ENCODE data around the gene SPATS2. TPM values are rescaled to one million over a fixed set of nuclear protein-coding genes. Genes with fewer than 3 reads are reported as not detected.

Gene SPATS2
- total RNA-seq, 3 donors from 2014 or later (not counting 1 experiment from before 2014, with no cell fraction given): 14.6 to 18.4 (median 15.4) TPM

DNA sequence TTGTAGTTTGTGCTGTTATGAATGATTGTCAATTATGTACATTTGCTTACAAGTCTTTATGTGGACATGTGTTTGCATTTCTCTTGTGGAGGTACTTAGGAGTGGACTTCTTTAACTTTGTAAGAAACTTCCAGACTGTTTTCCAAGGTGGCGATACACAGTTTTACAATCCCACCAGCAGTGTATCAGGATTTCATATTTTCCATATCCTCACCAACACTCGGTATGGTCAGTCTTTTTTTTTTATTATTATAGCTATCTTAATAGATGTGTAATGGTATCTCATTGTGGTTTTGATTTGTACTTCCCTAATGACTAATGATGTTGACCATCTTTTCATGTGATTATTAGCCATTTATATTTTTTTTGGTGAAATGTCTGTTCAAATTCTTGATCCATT lies 97.9 kb downstream of the SPATS2 start:
- Mint-ChIP-seq H3K4me1 (no peaks in the 10 kb centered on the region), H3K9me3 (no peaks in the 10 kb centered on the region), H3K36me3 (no peaks in the 10 kb centered on the region), H3K4me3 (no peak overlapping the region), H3K27ac (no peak overlapping the region), H3K27me3 (ENCODE audit: low read depth in 2 of 2) (no peaks in the 10 kb centered on the region)
- Histone ChIP-seq H3K27me3 (ENCODE audit: control insufficient read depth, insufficient read depth, low read length) (no peaks in the 10 kb centered on the region), H3K27ac (ENCODE audit: low read length) (no peak overlapping the region), H3K4me3 (ENCODE audit: low read length) (no peak overlapping the region), H3K36me3 (ENCODE audit: control insufficient read depth, insufficient read depth, low read length) (no peaks in the 10 kb centered on the region), H3K4me1 (ENCODE audit: control insufficient read depth, insufficient read depth, low read length) (no peaks in the 10 kb centered on the region), H3K9me3 (ENCODE audit: control insufficient read depth, insufficient read depth, low read length) (no peaks in the 10 kb centered on the region)
- DNase-seq (no peak), ATAC-seq (no peak)
- TF ChIP-seq, protein P1, sequence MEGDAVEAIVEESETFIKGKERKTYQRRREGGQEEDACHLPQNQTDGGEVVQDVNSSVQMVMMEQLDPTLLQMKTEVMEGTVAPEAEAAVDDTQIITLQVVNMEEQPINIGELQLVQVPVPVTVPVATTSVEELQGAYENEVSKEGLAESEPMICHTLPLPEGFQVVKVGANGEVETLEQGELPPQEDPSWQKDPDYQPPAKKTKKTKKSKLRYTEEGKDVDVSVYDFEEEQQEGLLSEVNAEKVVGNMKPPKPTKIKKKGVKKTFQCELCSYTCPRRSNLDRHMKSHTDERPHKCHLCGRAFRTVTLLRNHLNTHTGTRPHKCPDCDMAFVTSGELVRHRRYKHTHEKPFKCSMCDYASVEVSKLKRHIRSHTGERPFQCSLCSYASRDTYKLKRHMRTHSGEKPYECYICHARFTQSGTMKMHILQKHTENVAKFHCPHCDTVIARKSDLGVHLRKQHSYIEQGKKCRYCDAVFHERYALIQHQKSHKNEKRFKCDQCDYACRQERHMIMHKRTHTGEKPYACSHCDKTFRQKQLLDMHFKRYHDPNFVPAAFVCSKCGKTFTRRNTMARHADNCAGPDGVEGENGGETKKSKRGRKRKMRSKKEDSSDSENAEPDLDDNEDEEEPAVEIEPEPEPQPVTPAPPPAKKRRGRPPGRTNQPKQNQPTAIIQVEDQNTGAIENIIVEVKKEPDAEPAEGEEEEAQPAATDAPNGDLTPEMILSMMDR (IDR thresholded peaks at IDR 0.05): no peak
- intact Hi-C loops (cut with micrococcal nuclease): no loop called here
- 100% methylated on average over 1 of the region's 2 CpGs for WGBS (ENCODE audit: insufficient coverage)

DNA sequence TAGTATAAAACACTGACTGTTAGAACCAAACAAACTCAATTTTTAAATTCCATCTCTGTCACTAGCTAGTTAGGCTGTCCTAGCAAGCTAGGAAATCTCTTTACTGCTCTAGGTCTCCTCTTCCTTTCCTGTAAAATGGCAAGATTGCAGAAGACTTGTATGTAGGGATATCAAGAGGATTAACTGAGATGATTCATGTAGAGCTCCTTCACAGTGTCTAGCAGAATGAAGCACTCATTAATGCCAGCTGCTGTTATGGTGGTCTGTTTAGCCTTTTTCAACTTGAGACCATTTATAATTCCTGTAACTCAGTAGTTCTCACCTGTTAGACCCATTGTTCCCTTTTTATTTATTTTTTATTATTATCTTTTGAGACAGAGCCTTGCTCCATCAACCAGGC lies 103.7 kb downstream of the SPATS2 start:
- no peaks in the 10 kb centered on the region for H3K4me1 ChIP-seq (ENCODE audit: control insufficient read depth, insufficient read depth, low read length)
- H3K36me3 Mint-ChIP-seq: no peaks in the 10 kb centered on the region
- TF ChIP-seq, protein P1 (IDR thresholded peaks at IDR 0.05): no peak
- no peak overlapping the region for H3K27ac ChIP-seq (ENCODE audit: low read length)
- ATAC-seq: no peak
- no peaks in the 10 kb centered on the region for H3K36me3 ChIP-seq (ENCODE audit: control insufficient read depth, insufficient read depth, low read length)
- no peak for DNase-seq
- no peaks in the 10 kb centered on the region for H3K4me1 Mint-ChIP-seq
- no peak overlapping the region for H3K4me3 ChIP-seq (ENCODE audit: low read length)
- H3K9me3 ChIP-seq (ENCODE audit: control insufficient read depth, insufficient read depth, low read length): no peaks in the 10 kb centered on the region
- no peaks in the 10 kb centered on the region for H3K27me3 ChIP-seq (ENCODE audit: control insufficient read depth, insufficient read depth, low read length)
- H3K27me3 Mint-ChIP-seq (ENCODE audit: low read depth in 2 of 2): no peaks in the 10 kb centered on the region
- intact Hi-C loops (cut with micrococcal nuclease): no loop called here
- H3K9me3 Mint-ChIP-seq: no peaks in the 10 kb centered on the region
- no peak overlapping the region for H3K27ac Mint-ChIP-seq
- no peak overlapping the region for H3K4me3 Mint-ChIP-seq

DNA sequence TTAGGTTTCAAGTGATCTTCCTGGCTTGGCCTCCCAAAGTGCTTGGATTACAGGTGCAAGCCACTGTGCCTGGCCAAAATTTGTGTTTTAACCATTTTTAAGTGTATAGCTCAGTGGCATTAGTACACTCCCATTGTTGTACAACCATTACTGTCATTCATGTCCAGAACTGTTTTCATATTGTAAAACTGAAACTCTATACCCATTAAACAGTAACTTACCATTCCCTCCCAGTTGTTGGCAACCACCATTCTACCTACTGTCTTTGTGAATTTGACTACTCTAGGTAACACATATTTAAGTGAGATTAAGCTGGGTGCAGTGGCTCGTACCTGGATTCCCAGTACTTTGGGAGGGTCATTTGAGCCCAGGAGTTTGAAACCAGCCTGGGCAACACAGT lies 104.3 kb downstream of the SPATS2 start:
- no peak for DNase-seq
- no peaks in the 10 kb centered on the region for H3K27me3 ChIP-seq (ENCODE audit: control insufficient read depth, insufficient read depth, low read length)
- ATAC-seq: no peak
- peaks cover 0 to 3% of the 10 kb centered on the region in 2 donors for H3K4me1 Mint-ChIP-seq
- H3K27ac Mint-ChIP-seq: no peak overlapping the region
- no peak overlapping the region for H3K27ac ChIP-seq (ENCODE audit: low read length)
- TF ChIP-seq, protein P1 (IDR thresholded peaks at IDR 0.05): no peak
- 92% methylated on average over 1 of the region's 1 CpG for WGBS (ENCODE audit: insufficient coverage)
- H3K4me1 ChIP-seq (ENCODE audit: control insufficient read depth, insufficient read depth, low read length): no peaks in the 10 kb centered on the region
- H3K36me3 Mint-ChIP-seq: no peaks in the 10 kb centered on the region
- H3K4me3 ChIP-seq (ENCODE audit: low read length): no peak overlapping the region
- no peak overlapping the region for H3K4me3 Mint-ChIP-seq
- no peaks in the 10 kb centered on the region for H3K9me3 ChIP-seq (ENCODE audit: control insufficient read depth, insufficient read depth, low read length)
- no peaks in the 10 kb centered on the region for H3K36me3 ChIP-seq (ENCODE audit: control insufficient read depth, insufficient read depth, low read length)
- no peaks in the 10 kb centered on the region for H3K9me3 Mint-ChIP-seq
- intact Hi-C loops (cut with micrococcal nuclease): no loop called here
- H3K27me3 Mint-ChIP-seq (ENCODE audit: low read depth in 2 of 2): no peaks in the 10 kb centered on the region

DNA sequence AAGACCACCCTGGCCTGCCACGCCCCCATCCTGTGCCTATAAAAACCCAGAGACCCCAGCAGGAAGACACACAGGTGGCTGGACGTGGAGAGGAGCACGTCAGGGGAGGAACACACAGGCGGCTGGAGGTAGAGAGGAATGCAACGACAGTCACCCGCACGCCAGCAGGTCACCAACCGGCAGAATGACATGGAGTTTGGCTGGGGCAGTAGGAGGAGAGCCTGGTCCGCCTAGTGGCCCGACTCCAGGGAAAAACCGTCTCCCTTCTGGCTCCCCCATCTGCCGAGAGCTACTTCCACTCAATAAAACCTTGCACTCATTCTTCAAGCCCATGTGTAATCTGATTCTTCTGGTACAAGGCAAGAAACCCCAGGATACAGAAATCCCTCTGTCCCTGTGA lies 108.8 kb downstream of the SPATS2 start:
- intact Hi-C loops (cut with micrococcal nuclease): no loop called here
- Histone ChIP-seq H3K9me3 (ENCODE audit: control insufficient read depth, insufficient read depth, low read length) (no peaks in the 10 kb centered on the region), H3K36me3 (ENCODE audit: control insufficient read depth, insufficient read depth, low read length) (no peaks in the 10 kb centered on the region), H3K27ac (ENCODE audit: low read length) (no peak overlapping the region), H3K27me3 (ENCODE audit: control insufficient read depth, insufficient read depth, low read length) (no peaks in the 10 kb centered on the region), H3K4me3 (ENCODE audit: low read length) (no peak overlapping the region), H3K4me1 (ENCODE audit: control insufficient read depth, insufficient read depth, low read length) (no peaks in the 10 kb centered on the region)
- H3K9me3 Mint-ChIP-seq: no peaks in the 10 kb centered on the region
- H3K27me3 Mint-ChIP-seq (ENCODE audit: low read depth in 2 of 2): no peaks in the 10 kb centered on the region
- no peaks in the 10 kb centered on the region for H3K36me3 Mint-ChIP-seq
- peaks cover 6 to 11% of the 10 kb centered on the region in 2 donors for H3K4me1 Mint-ChIP-seq
- H3K4me3 Mint-ChIP-seq: no peak overlapping the region
- H3K27ac Mint-ChIP-seq: no peak overlapping the region
- ATAC-seq: no peak
- WGBS (ENCODE audit: insufficient coverage): 97% methylated on average over 12 of the region's 12 CpGs
- no peak for DNase-seq
- TF ChIP-seq, protein P1 (IDR thresholded peaks at IDR 0.05): no peak

Measured in natural killer cell (primary cell).